HG02610 (cell line): ENCODE results near the gene BTBD16.

Source experiments
- ATAC-seq: cut with Tn5 transposase; IDR thresholded peaks from one replicate; pipeline ENCODE4 v1.9.1; 2021; ENCODE audit warnings: mild to moderate bottlenecking, moderate library complexity; ENCODE audit not compliant: unreplicated experiment

BTBD16 gene

DNA sequence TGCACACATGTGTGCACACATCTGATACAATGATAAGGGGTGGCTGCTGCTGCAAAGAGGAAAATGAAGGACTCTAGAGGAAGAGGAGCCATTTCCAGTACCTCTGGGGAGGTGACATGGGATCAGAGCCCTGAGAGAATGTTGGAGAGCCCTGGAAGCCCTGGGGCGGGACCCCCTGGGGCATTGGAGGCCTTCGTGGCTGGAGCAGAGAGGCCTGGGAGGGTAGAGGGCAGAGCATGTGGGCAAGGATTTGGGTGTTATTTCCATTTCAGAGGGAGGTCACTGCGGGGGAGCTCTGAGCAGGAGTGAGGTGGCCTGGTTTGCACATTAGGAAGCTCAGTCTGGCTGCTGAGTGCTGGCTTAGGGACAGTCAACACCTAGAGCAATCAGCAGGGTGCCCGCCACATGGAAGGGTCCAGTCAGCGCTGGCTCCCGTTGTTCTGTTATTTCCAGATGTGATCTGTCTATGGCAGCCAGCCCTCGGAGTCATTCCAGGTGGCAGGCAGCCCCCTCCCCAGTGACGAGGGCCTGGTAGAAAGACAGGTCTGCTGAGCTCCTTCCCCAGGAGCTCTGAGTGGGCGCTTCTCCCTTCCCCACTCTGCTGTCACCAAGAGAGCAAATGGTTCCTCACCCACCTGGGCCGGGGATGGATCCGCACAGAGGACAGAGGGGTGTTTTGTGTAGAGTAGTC, 24.1 kb upstream of the BTBD16 start:
- ATAC-seq, result no peak

DNA sequence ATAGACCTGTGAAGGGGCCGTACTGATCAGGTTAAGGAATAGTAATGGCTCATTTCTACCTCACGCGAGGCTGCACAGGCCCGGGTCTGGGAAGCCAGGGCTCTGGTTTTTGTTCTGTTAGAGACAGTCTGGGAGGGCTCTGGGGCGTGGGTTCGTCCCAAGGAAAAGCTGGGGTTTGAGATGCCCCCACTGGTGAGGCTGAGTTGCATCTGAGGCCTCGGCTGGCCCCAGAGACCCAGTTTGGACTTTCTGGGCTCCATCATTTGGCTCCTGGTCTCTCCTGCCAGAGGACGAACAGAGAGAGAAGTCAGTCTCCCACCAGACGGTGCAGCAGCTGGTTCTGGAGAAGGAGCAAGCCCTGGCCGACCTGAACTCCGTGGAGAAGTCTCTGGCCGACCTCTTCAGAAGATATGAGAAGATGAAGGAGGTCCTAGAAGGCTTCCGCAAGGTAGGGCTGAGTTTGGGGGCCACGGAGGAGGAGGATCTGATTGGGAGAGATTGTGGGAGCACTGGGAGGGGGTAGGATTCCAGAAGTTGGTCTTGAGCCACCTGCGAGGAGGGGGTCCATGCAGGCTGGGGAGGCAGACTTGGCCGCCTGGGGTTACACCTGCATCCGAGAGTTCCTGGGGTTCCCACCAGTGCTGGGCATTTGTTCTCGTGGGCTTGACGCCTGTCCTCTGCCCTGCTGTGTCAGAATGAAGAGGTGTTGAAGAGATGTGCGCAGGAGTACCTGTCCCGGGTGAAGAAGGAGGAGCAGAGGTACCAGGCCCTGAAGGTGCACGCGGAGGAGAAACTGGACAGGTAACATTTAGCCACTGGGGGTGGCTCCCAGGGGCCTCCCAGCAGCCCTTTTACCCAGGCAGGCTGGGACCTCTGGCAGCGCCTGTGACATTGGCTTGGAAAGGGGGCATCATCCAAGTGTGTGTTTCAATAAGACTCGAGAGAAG, 22.5 kb upstream of the BTBD16 start:
- ATAC-seq, result no peak

DNA sequence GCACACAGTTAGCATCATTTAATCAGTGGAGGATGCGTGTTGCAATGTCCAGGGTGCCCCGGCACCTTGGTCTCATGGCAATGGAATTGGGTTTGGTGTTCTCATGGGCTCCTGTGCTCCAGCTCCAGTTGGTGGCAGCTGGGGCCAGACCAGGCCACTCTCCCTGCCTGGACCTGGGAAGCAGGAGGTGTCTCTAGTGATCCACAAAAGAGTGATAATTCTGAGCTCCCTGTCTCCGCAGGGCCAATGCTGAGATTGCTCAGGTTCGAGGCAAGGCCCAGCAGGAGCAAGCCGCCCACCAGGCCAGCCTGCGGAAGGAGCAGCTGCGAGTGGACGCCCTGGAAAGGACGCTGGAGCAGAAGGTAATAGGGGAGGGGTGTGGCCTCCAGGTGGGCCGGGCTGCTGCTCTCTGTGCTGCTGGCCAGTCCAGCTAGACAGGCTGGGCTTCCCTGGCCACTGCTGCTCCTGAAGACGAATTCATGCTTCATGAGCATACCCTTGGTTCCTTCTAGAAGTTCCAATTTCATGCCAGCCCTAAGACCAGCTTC, 21.7 kb upstream of the BTBD16 start:
- no peak for ATAC-seq

DNA sequence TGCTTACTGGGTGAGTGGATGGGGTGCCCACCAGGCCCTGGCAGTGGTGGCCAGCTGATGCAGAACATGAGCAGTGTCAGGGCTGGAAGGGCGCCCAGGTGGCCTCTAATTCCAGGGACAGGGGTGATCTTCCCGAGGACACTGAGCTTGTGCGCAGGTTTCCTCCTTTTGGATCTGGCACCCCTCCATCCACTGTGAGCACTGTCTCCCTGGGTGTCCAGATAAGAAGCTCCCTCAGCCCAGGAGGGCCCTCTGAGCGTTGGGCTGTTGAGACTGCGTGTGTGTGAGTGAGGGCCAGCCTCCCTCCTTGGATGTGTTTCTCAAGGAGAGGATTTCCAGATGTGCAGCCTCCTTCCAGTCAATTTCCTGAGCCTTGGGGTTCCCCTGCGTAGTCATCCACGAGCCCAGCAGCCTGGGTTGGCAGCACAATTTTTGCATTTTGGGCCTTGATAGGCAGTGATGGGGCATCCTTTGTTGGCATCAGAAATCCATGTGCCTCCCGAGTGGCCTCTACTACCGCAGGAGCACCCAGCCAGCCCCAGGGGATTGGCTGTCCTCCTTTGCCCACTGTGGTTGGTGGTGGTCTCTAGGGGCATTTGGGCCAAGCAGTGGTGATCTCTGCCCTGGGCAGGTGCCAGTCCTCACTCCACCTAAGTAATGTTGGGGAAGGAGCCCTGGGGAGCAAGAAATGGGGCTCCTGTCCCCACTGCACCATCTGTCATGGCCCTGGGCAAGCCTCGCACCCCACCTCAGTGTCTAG, 20.9 kb upstream of the BTBD16 start:
- no peak for ATAC-seq

DNA sequence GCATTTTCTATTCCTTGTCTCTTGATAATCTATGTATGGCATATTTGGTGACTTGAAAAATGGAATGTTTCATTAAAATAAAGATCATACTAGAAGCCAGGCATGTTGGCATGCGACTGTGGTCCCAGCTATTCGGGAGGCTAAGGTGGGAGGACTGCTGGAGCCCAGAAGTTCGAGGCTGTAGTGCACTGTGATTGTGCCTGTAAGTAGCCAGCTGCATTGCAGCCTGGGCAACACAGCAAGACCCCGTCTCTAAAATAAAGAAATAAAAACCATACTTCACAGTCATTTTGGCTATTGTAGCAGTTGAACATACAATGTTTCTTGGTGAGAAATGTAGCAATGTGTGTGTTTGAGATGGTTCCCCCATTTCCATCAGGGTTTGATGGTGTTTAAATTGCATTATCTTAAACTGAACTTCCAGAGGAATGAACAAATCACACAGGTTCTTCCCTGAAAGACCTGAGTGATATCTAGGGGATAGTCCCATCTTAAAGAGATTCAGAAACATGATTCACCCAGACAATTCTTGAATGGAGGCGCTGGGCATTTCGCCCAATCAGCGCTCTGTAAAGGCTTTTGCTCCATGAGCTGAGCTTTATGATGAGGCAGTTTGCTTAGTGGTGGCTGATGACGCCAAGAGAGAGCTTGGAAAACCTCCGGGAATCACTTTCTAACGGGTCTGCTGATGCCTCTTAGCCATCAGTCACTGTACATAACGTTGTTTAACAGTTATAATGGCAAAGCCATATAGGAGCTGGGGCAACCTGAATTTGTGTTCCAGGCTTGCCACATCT, 19.4 kb upstream of the BTBD16 start:
- no peak for ATAC-seq

DNA sequence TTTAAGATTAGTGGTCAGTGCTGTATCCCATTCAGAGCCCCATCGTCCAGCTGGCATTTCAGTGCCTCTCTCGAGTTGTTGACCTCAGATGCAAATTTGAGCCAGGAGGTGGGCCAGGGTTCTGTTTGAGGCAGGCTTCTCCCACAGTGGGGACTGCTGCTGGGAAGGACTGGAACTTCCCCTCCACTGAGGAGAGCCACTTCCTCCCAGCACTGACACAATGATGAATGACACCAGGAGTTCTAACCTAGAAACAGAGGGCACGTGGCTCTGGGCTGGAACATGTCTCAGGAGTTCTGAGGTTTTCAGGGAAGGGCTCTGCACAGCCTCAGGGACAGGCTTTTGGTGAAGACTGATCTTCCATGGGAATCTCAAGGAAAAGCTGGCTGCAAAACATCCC, 18.3 kb upstream of the BTBD16 start:
- no peak for ATAC-seq

DNA sequence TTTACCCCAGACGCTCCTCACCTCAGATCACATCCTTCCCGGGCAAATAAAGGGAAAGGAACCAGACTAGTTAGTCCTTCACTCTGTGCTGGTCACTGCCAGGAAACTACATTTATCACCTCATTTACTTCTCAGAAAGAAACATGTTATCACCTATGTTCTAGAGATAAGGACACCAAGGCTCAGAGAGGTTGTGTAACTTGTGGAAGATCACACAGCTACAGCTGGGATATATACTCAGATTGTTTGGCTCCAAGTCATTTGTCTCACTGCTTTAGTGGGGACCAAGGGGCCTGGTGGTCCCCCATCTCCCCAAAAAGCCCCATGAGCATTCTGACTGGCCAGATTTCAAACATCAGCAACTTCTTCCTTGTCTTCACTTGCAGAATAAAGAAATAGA, 17.5 kb upstream of the BTBD16 start:
- no peak for ATAC-seq

DNA sequence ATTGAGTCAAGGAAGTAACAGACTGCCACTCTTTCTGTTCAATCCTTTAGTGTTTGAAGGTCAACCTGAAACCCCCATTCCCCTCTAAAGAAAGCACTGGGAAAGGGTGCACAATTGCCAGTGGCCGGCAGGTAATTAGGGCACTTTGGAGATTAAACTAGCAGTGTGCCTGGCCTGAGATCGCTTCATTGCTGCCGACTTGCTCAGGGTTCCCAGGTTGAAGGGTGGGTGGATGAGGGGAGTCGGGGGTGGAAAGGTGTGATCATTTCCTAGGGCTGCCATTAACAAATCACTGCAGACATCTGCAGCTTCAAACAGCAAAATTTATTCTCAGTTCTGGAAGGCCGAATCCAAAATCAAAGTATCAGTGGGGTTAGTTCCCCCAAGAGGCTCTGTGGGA, 16.3 kb upstream of the BTBD16 start:
- no peak for ATAC-seq

DNA sequence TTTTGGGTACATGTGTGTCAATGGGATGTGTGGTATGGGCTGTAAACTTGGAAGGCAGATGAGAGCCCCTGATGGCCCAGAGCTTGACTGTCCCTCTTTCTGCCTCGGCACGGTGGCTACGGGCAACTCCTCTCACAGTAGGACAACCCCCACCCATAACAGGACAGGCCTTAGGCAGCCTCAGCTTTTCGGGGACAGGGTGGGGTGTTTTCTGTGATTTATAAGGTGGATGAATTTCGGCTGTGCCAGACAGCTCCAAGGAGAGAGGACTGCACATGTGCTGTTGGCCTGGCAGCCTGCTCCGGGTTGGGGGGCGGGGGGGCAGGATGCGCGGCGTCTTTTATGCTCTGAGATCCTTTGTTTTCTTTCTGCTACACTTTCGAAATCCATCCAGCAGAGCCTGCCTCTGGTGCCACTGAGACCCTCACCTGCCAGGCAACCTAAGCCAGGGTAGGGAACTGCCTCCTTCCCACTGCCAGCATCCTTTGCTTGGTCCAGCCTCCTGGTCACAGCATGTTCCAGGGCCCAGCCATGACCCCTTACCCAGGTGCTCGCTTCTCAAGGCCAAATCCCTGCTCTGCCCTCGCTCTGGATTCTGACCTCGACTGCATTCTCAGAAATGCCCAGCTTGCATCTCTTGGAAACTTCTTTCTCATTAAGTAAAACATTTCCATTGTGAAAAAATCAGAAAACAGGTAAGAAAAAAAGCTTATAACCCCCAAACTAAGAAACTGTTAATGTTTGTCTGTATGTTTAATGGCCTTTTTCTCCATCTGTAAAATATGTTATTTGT, 15.4 kb upstream of the BTBD16 start:
- no peak for ATAC-seq

DNA sequence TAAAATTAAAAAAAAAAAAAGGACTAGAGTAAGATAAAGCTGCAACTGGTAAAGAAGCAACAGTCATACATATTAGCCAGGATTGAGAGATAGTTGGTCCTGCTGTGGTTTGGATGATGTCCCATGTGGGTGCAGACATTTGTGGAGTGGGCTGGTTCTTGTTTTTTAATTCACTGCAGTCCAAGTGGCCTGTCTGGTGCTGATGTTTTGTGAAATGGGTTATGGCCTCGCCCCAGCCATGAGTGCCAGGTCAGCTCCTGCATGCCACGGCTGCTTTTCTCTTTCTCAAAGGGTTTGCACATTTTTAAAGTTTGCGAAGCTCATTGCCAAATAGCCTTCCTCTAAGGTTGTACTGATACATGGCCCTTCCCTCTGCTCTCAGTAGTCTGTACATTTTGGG, 14.1 kb upstream of the BTBD16 start:
- ATAC-seq, result no peak

DNA sequence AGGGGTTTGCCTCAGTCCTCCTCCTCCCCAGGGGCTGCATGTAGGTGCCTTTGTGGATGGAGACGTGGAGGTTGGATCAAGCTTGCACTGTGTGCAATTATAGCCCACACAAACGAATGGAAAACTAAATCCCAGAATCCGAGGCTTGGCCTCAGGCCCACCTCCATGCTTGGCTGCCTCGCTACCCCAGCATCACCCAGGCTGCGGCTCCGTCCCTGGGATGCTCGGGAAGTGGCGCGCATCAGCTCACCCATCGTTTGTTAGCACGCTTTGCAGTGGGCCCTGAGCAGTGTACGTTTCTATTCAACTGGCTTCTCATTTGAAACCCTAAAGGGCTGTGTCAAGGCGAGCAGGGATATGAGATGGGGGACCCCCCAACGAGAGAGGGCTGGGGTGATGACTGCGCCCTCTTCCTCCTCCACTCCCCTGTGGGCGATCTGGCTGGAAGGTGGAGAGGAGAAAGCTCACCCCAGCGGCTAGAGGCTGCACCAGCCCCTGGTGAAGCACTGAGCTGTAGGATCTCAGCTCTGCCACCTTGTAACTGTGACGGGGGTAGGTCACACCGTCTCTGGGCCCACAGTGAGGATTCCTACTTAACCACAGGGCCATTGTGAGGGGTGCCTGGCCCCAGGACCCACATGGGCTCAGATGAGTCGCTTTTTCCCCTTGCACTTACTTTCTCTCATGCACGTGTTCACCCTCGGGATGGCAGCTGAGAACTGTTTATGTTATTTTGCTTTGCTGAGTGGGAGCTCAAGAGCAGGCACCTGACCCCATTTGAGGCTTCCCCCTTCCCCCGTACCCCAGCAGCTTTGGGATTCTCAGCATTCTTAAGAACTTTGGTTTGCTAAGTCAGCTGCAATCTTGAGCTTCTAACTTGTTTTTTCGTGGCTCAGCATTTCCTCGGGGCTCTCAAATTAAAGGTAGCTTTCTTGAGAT, 12.7 kb upstream of the BTBD16 start:
- no peak for ATAC-seq

DNA sequence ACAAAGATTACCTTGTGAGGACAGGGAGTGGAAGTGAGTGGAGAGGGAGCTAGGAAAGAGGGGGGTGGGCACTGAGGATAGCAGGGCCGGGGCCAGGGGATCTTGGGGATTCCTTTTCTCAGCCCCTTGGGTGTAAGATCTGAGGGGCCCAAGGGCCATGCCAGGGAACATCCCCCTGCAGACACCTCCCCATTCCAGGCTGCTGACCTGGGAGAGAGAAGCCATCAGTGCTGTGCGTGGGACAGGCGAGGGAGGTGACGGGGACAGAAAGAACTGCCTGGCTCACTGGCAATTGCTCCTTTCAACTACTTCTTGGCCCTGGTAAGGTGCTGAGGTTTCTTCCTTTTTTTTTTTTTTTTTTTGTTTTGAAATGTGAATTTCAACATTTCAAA, 12.0 kb upstream of the BTBD16 start:
- ATAC-seq, result no peak

DNA sequence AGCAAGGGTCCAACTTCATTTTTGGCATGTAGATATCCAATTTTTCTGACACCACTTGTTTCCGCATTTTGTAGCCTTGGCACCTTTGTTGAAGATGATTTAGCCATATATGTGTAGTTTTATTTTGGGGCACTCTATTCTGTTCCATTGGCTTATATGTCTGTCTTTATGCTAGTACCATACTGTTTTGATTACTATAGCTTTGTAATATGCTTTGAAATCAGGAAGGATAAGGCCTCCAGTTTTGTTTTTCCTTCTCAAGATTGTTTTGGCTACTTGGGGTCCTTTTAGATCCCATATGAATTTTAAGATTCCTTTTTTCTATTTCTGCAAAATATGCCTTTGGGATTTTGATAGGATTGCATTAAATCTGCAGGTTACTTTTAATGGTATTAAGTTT, 9.5 kb upstream of the BTBD16 start:
- ATAC-seq, result no peak

DNA sequence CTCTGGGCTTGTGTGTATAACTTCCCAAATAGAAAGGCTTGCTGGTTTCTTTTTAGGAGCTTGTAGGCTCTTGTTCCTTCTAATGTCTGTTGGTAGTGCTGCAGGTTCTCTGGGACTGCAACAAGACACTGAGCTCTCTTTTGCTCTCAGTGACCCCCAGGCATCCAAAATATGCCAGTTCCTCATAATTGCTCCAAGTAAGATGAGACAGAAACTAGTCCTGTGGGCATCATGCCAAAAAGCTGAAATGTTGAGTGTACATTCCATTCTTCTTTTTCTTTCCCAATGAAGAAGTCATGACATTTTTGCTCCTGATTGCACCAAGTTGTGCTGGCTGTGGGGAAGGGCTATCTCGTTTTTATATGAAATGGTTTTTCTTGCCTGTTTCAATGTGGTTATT, 7.1 kb upstream of the BTBD16 start:
- ATAC-seq, result no peak

DNA sequence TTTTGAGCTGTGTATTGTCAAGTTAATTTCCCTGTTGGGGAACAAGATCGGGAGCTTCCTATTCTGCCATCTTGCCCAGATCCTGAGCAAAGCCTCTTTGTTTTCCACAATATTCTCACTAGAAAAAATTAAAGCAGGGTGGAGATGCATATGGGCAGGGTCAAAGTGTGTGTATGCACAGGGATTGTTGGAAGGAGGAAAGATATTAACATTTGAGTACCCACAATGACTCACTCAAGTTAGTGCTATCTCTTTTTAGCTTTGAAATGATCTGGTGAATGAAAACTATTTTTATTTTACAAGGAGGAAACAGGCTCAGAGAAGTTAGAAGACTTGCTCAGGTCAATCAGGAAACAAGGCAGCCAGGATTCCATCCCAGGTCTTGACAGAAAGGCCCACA, 6.7 kb upstream of the BTBD16 start:
- ATAC-seq, result no peak

DNA sequence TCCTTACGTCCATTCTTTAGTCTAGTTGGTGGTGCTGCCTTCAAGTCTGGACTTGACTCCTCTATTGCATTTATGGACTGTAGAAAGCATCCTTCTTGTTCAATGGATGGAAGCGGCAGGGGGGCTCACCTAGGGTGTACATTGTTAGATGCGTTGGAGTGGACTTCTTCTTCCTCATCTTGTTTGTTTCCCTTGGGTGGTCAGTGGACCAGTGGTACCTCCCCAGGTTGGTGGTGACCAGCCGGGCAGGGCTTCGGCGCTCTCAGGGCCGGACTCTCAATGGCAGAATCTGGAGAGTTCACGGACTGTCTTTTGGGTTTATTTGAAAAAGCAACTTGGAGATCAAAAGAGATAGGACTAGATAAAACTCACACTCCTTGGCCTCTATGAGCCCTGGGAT, 6.2 kb upstream of the BTBD16 start:
- ATAC-seq, result no peak

DNA sequence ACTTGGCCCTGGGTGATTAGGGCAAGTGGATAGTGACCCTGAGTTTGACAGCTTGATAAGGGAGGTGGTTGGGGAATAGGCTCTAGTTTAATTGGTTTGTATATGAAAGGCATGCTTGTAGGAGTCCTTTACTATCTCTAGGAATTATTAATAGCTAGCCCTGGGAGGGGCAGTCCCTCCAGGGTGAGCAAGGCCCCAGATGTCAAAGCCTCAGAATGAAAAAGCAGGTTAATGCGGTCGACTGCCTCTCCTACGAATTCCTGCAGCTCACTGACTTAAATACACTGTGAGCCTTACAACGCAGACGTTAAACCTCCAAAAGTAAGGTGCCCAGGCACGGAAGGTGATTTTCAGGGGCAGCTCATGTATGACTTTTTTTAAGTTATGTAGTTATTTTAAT, 5.2 kb upstream of the BTBD16 start:
- ATAC-seq, result no peak

DNA sequence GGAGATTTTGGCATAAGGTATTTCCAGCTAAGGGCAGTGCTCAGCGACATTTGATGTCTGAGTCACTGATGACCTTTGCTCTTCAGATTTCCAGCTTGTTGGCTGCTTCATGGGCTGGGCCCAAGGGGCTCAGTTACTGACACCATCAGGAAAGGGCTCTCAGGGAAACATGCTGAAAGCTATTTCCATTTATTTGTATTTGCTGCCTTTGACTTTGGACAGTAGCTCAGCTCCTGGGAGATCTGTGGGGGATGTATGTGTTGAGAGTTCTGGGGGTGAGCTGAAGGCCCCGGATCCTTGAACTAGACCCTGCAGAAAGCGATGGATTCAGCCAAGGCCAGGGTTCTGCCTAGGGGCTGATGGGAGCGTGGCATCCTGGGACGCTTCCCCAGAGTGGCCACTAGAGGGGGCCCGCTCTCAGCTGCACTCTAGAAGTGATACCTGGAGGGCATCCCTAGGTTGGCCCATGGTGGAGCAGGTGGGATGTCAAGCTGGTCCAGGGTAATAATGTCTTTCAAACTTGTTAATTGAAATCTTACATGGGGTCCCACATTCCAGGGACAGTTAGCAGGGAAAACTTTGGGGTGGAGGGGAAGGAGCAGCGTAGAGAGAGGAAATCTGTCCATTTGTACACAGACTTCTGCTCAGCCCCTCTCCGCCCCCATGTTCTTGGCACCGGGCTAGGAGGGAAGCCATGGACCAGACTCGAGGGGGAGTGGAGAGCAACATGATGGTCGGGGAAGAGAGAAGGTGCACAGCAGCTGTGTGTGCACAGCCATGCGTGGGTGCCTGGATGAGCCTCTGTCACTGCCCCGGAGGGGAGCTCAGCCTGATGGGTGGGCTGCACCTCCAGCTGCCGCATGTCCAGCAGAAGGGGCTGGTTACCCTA, 3.0 kb upstream of the BTBD16 start:
- ATAC-seq, result no peak
